Ovary (tissue), 3 donors: Measurements from ENCODE around the gene CHD6.

Source experiments
- CTCF ChIP-seq, 3 donors: fragments of 450-650 bp in 2 of 3; fragments of 200-600 bp in 1 of 3; IDR thresholded peaks; one replicate each; pipeline versions ENCODE4 v1.5.1 to v1.8.0; 2016 to 2022; ENCODE audit warnings: antibody characterized with exemption in 3 of 3, mild to moderate bottlenecking in 1 of 3
- POLR2A ChIP-seq: fragments of 450-650 bp; IDR thresholded peaks from one replicate; pipeline ENCODE4 v1.6.1; 2017; ENCODE audit warnings: antibody characterized with exemption, mild to moderate bottlenecking, moderate library complexity
- donor health status: DM: no; HTN: no; CAD: no.

- TF ChIP-seq CTCF (IDR thresholded peaks at IDR 0.05), result no peak
- no peak for TF ChIP-seq POLR2A
Measured at GRCh38 chr20:41571006-41571405, 47.2 kb downstream of the CHD6 start.
